Medulla oblongata (tissue), 1 donor: ENCODE results near the gene GALNT17.

ENCODE experiments used
- DNase-seq: peaks from one replicate; pipeline ENCODE4 v3.0.0-alpha.2; 2015; ENCODE audit errors: extremely low spot score

Gene GALNT17

DNA sequence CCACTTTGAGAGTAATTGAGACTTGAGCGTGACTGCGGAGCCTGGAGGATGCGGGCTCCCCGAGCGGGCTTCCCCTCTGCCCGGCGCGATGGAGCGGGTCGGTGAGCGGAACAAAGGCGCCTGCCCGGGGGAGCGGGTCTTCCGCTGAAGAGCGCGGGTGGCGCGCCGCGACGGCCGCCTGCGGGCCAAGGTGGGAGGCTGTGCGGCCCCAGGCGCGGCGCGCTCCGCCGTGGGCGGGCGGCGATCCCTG, at the start of gene GALNT17:
TSS of gene GALNT17 (plus strand) at position 18 of the 250 bp plus-strand sequence.
- no peak for DNase-seq

DNA sequence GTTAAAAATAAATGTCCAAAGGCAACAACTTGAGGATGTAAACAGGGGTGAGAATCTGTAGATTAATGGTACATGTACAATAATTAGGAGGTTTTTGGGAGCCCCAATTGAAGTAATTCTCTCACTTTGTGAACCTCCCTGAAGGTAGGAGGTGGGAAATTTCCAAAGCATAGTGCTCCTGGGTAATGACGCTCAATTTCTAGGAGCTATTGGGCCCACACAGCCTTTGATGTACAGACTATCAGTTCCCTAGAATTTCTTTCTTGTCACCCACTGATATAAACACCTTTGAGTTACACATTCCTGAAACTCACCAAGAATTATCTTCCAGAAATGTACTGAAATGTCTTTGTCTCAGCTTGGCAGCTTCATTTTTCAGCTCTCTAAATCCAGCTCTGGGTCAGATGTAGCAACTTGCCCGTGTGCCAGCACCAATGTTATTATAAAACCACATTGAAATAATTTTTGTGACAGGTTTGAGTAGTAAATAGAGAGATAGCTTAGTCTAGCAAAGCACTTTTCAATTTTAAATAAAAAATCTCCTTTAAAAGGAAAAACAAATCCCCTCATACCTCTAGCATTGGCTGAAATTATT, 36.6 kb upstream of the GALNT17 start:
- no peak for DNase-seq

DNA sequence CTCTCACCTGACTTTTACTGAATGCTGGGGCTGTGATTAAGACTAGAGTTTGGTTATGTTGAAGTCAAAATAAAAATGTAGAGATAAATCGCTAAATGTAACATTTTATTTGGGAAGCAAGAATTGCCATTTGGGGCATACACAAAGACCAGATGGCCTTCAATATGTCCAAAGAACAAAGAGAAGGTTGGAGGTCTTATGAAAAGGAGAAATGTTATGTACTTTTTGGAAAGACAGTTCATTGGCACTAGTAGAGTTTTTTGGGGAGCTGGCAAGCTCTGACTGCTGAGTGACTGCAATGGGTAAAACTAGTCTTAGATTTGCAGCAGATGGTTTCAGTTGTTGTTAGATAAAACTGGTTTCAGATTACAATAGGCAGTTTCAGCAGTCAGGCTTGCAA, 35.6 kb upstream of the GALNT17 start:
- DNase-seq: no peak

DNA sequence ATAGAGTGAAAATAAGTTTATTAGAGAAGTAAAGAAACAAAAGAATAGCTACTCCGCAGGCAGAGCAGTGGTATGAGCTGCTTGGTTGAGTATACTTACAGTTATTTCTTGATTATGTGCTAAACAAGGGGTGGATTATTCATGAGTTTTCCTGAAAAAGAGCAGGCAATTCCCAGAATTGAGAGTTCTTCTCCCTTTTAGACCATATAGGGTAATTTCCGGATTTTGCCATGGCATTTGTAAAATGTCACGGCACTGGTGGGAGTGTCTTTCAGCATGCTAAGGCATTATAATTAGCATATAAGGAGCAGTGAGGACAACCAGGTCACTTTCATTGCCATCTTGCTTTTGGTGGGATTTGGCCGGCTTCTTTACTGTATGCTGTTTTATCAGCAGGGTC, 25.7 kb upstream of the GALNT17 start:
- no peak for DNase-seq

DNA sequence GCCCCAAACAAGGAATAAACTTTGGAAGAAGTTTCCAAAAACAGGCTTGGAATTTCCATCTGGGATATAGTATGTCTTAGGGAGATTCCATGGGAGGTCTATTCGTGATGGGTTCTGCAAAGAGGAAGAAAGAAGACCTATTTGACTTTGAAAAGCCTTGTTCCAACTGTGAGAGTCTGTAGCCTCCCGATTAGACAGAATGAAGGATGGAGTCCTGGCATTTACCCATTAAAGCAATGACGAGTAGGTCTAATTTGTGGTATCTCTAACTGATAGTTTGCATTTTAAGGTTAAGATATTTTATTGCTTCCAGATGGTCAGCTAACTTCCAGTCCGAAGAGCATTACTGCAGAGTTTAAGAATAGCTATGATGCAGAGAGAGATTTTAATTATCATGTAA, 19.5 kb upstream of the GALNT17 start:
- no peak for DNase-seq

DNA sequence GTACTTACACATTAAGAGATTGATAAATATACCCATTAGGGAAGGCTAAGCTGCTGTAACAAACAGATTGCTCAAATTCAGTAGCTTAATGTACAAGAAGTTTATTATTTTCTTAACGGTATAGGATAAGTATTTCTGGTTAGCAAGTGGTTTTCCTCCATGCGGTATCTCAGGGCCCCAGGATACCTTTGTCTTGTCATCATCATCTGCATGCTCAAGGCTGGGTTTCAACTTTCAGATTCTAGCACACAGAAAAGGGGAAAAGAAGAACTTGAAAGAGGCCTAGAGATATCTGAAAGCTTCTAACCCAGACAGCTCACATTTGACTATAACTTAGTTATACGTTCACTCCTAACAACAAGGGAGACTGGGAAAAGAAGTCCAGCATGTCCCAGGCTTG, 11.8 kb upstream of the GALNT17 start:
- no peak for DNase-seq

DNA sequence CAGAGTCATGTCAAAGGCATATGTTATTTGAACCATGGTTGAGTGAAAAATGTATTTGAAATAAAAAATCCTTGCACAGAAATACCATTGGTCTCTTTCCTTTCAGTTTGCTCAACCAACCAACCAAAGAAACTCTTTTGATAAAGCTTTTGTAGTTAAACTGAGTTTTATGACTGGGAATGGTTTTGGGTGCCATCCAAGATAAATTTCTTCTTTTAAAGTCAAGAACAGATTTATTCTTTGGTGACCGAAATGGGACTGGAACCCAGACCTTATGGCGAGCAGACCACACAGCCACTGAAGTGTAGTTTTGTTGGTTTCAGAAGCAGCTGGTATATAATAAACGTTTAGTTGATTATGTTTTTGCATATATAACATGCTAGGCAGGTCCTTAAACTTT, 2.8 kb upstream of the GALNT17 start:
- DNase-seq: no peak

DNA sequence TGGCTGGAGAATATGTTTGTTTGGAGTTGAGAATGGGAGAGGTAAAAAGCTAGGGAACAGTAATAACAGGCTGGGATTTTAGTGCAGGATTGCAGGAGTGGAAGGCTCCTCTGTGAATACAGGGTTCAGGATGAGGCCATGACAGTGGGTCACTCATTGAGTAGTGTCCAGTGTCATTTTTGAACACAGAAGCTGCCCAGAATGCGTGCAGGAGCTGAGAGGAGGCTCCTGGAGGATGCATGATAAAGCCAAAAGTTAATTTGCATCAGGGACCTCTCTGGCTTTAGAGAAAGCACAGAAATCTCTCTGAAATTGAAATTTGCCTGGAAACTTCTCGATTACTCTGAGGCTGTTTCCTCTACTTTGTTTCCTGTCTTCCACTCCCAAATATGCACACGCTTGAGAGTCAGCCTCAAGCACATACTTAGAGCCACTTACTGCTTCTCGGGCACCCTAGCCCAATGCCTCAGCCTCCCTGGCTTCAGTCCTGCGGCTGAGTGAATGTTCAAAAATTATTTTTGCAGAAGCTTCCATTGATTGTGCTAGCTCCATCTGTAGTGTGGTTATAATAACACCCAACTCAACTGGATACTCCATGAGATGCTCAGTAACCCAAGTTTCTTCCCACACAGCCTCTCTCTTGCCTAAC, 1.8 kb upstream of the GALNT17 start:
- no peak for DNase-seq

DNA sequence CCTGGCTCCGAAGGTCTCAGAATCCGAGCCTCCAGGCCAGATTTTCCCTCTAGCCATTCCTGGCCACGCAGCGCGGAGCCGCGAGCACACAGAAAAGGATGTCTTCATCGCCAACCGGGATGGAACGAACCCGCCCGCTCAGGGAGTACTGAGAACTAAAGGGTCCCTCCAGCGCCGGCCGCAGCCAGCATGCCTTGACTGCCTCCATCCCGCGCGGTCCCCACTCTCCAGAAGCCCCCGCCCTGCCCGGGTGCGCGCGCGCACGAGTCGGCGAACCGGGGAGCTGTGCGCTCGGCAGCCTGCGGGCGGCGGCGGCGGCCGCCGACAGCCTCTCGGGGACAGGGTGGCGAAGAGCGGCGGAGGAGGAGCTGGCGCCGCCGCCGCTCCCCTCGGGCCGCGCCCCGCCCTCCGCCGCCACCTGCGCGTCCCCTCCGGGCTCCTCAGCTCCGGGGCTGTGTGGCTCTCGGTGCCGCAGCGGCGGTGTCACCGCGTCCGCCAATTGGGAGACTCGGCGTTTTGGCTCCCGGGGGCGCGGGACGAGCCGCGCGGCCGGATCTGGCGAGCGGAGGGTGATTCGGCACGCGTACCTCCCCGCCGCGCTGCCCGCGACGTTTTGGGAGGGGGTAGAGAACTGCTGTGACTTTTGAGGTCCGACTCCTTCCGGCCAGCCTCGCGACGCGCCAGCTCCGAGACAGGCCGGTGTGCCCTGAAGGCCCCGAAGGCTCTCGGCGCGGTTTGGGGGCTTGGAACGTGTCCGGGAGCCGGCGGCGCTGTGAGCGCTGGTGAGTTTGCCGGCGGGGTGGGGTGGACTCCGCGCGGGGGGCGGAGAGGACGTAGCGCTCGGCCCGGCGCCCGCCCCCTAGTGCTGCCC, 453 bp upstream of the GALNT17 start:
- no peak for DNase-seq

DNA sequence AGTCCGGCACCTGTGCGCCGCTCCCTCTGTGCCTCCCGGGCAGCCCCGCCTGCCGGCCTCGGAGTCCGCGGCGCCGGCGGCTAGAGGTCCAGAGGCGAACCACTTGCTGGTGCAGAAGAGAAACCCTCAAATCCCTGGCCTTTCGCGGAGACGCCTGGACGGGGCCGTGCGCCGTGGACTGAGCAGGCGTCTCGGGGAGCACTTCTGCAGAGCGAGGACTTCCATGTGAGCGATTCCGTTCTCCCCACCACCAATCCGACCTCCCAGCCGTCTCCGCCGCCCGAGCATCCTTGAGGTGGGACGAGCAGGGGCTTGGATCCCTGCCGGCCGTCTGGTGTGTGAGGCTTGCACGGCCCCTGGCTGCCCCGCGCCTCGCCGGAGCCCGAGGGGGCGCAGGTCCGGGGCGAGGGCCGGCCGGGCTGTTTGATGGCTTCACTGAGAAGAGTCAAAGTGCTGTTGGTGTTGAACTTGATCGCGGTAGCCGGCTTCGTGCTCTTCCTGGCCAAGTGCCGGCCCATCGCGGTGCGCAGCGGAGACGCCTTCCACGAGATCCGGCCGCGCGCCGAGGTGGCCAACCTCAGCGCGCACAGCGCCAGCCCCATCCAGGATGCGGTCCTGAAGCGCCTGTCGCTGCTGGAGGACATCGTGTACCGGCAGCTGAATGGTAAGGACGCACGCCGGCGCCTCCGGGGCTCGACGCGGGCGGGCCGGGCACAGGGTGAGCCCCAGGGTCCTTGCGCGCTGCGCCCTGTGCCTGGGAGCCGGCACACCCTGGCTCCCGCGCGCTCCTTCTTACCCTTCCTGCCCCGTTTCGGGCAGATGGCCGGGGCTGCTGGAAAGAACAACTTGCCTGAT, 660 bp downstream of the GALNT17 start:
- DNase-seq: no peak

DNA sequence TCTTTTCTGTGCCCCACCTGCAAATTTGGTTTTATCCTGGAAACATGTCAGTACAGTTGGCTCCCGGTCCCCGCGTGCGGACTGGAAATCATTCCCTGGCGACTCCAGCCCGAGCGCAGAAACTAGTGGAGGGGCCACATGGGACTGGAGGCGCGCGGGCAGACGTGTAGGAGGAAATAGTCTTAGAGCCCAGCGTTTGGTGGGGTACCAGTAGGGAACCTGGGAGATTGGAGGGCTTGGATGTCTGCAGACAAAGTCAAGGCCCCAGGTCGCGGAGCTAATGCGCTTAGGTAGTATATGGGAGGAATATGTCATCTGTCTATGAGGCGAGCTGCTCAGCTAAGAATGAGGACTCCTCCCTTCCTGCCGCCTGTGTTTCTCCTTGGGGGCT, 1.3 kb downstream of the GALNT17 start:
- DNase-seq: no peak

DNA sequence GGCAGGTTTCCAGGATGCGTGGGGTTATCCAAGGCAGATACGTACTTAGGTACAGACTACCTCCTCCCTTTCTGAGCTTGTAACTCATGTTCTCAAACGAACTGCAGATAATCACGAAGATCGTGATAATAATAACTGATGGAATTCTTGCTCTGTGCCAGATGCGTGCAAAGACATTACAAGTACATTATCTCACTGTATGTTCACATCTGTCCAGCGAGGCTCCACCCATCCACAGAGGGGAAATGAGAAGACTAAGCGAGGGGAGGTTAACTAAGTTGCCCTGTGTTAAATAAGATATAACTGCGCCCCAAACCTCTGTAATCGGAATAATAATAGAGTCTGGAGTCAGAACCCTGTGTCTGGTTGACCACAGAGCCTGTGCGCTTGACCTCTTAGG, 1.9 kb downstream of the GALNT17 start:
- DNase-seq: no peak

DNA sequence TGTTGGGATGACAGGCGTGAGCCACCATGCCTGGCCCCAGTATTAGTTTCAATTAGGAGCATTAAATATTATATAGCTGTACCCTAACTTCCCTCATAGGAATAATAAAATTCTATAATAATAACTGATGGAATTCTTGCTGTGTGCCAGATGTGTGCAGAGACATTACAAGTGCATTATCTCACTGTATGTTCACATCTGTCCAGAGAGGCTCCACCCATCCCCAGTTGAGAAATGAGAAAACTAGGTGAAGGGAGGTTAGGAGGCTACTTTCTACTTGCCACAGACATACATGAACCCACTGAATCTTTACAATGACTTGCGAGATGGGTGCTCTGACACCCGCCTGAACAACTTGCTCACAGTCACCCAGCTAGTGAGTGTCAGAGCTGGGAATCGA, 3.2 kb downstream of the GALNT17 start:
- no peak for DNase-seq

DNA sequence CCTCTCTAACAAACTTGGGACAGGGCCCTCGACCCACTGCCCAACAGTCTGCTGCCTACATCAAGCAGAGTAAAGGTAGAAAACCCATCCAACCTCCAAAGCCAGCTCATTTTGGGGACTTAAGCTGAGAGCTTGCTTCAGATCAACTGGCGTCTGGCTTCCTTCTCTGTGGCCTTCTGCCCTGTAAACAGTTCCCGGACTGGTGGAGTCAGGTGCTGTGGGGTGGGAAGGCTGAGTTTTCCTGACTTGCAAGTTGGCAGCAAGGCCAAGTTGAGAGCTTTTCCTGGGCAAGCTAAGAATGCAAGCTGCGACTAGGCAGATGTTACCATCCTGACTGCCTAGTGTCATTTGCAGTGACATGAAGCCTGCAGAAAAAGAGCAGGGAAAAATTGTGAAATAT, 3.7 kb downstream of the GALNT17 start:
- DNase-seq: no peak

DNA sequence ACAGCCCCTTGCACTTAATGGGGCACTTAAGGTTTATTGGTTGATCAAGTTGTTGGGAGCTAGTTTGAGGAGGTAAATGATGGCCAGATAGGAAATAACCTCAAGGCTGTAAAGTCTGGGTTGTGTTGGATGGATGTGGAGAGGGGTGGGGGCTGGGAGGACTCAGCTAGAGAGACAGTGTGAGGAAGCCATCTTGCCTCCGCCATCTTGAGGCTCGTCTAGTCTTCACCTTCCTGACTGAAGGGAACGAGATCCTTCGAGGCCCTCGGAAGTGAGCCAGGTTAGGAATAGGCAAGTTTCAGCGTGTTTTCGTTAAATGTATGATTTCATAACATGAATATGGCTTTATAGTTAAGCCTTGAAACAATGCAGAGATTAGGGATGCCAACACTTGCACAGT, 5.5 kb downstream of the GALNT17 start:
- no peak for DNase-seq

DNA sequence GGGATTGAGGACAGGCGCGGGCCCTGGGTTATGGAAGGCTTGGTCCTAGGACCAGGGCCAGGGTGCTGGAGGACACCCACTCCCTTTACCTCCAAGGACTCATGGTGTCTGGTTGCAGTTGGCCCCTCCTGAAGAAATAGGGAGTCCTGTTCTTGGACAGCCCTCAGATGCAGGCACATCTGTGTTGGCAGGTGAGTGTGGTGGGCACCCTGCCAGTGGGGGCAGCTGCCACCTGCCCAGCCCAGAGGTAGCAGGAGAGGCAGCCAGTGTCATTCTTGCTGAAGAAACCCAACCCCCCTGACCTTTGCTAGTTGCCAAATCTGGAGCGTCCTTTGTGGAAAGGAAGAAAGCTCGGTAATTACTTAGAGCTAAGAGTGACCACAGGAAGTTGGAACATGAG, 8.3 kb downstream of the GALNT17 start:
- no peak for DNase-seq

DNA sequence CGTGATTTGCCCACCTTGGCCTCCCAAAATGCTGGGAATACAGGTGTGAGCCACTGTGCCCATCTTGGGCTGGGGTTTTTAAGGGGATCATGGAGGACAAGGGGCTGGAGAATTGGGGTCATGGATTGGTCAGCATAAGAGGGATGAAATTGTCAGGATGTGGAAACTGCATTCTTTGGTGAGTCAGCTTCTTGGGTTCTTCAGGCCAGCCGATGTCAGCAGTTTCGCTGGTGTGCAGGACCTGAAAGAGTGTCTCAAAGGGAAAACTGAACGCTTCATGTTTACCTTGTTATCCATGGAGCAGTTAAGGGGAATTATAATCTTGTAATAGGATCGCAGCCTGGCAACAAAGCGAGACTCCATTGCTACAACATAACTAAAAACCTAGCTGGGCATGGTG, 13.0 kb downstream of the GALNT17 start:
- no peak for DNase-seq

DNA sequence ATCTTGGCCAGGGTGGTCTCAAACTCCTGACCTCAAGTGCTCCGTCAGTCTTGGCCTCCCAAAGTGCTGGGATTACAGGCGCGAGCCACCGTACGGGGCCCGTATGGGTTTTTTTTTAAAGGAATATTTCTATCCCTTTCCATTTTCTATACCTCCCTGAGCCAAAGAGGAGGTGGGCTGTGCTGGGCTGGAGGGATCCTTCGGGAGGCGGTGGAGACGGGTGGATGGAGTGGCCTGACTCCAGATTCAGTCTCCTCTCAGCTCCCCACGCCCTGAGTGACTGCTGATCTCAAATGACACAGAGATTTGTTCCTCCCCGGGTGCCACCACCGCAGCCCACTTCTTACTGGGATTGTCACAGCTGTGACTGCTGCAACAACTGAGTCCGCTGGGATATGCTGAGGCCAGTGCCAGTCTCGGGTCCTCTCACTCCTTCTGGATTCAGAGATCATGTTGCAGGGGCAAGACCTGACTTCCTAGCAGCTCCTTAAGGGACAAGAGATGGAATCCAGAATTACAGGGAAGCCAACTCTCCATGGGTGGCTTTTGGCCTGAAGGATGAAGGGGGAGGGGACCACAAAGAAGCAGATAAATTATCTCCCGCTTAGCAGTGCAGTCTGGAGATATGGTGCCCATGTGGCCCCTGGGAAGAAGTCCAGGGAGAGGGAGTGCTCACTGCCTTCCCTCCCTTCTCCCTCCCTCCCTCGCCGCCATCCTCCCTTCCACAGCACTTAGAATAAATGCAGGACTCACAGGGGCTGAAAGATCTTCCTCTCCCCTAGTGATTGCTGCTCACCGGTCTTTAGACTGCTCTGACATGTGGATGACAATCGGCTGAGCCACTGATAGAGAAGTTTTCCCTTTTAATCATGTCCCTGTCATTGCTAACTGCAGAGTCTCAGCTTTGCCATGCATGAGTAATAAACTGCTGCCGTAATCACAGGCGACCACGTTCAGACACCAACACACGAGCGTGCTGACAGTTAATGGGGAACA, 14.3 kb downstream of the GALNT17 start:
- DNase-seq: no peak

DNA sequence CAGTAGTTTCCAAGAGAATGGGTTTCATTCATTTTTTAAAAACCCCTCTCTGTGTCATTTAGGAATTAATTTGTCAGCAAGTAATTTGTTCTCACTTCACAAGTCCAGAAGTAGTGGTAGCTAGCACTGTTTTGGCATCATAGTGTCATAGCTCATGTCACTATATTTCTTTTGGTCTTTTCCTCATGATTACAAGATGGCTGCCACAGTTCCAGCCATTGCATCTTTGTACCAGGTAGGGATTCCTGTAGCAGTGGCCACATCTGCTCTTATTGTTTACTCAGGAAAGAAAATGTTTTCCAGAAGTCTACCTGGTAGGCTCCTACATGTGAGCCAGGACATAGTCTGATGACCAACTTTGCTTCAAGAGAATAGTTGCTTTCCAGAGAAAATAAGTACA, 16.2 kb downstream of the GALNT17 start:
- no peak for DNase-seq

DNA sequence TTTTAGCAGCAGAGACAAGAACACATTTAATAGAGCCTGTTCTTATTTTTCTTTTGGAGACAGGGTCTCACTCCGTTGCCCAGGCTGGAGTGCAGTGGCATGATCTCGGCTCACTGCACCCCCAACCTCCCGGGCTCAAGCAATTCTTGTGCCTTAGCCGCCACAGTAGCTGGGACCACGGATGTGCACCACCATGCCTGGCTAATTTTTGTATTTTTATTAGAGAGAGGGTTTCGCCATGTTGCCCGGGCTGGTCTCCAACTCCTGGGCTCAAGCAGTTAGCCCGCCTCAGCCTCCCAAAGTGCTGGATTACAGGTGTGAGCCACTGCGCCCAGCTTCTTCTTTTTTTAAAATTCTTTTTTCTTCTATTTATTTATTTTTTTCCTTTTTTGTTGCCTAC, 23.3 kb downstream of the GALNT17 start:
- no peak for DNase-seq

DNA sequence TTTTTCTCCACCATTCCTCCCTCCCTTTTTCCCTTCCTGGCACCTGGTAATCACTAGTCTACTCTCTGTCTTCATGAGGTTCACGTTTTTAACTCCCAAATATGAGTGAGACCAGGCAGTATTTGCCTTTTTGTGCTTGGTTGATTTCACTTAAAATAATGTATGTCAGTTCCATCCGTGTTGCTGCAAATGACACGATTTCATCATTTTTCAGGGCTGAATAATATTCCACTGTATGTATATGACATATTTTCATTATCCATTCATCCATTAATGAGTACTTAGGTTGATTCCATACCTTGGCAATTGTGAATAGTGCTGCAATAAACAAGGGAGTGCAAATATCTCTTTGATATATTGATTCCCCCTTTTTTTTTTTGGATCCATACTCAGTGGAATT, 25.8 kb downstream of the GALNT17 start:
- DNase-seq: no peak
